ENCODE results near the gene ARSJ. TPM values are rescaled to one million over a fixed set of nuclear protein-coding genes. Genes with fewer than 3 reads are reported as not detected.
A peak's percentile ranks its signal among the peaks of the same experiment; 100 is the strongest.
"Not testable (repeated sequence)": the region's sequence is repeated elsewhere in the genome, so short reads cannot be mapped to it uniquely, and the experiment has no call there.

The ARSJ gene
- polyA plus RNA-seq, 4 donors = 0.22 to 14.4 (median 1.0) TPM; not detected in 1

DNA sequence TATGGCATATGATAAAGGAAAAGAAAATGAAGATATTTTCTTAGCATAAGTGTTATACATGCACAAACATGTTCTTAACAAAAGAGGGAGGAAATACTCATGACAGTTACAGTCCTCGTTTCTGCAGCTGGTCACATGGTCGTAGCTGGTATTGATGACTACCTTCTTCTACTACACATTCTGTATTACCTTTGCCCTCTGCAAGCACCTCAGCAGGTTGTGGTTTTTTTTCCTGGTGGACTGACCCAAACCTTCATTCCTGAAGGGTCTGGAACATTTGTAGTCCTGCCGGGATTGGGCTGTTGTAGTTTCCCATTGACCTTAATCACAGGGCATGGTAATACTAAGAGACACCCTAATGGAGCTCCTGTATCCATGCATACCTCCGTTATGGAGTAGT, 54.7 kb downstream of the ARSJ start:
- H3K27ac ChIP-seq (ENCODE audit: low read depth in 1 of 3, low read length in 2 of 3); H3K27me3 ChIP-seq (ENCODE audit: control insufficient read depth in 3 of 3, insufficient read depth in 3 of 3, low read length in 3 of 3); H3K9me3 ChIP-seq (ENCODE audit: control insufficient read depth in 2 of 2, insufficient read depth in 1 of 2, low read depth in 1 of 2, low read length in 1 of 2); H3K36me3 ChIP-seq (ENCODE audit: control insufficient read depth in 3 of 3, insufficient read depth in 2 of 3, low read depth in 1 of 3, low read length in 3 of 3); DNase-seq; H3K4me3 ChIP-seq (ENCODE audit: low read depth in 1 of 3, low read length in 3 of 3); FAIRE-seq; H3K4me1 ChIP-seq (ENCODE audit: control insufficient read depth in 3 of 3, insufficient read depth in 2 of 3, low read depth in 1 of 3, low read length in 2 of 3): not testable (repeated sequence)
- WGBS, 3 donors = 79 to 93% (median 91%) methylated on average over 4 of the region's 4 CpGs

DNA sequence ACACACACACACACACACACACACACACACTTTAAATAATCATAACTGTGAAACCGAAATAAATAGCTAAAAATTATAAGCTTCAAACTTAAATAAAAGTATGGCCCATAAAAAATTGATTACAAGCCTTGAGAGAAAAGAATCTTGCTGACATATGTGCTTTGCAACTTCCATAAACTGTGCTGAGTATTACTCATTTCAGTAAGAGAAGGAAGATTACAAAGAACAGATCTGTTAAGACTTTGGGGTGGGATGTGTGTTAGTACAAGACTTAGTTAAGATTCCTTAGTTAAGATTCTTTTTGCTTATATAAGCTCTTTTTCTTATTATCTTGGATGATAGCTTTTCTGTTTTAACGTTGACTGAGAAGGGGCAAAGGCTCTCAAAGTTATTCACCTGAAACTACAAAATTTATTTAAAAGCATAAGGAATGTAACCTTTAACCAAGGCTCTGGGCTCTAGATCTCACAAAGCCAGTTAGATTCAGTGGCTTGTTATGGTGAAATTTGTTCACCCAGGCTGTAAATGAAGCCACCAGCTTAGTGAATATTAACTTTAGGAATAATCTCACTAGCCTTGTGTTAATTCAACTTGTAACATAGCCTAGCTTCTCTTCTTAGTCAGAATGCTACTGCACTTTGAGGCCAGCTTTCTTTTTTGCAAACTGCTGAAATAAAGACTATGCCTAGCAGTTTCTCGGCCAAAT, 58.2 kb downstream of the ARSJ start:
- peaks cover 0 to 7% (median 0%) of the 10 kb centered on the region in 3 donors for H3K4me1 ChIP-seq (ENCODE audit: control insufficient read depth in 3 of 3, insufficient read depth in 2 of 3, low read depth in 1 of 3, low read length in 2 of 3)
- peak overlapping the region in 1 of 3 donors; percentile 19 for H3K27ac ChIP-seq (ENCODE audit: low read depth in 1 of 3, low read length in 2 of 3)
- 60 to 69% (median 61%) methylated on average over 3 of the region's 3 CpGs for WGBS, 3 donors
- H3K4me3 ChIP-seq (ENCODE audit: low read depth in 1 of 3, low read length in 3 of 3) = no peak overlapping the region
- DNase-seq (peak in 1 of 2 donors; percentile 61), FAIRE-seq (no peak)
- H3K36me3 ChIP-seq (ENCODE audit: control insufficient read depth in 3 of 3, insufficient read depth in 2 of 3, low read depth in 1 of 3, low read length in 3 of 3) = no peaks in the 10 kb centered on the region
- no peaks in the 10 kb centered on the region for H3K9me3 ChIP-seq (ENCODE audit: control insufficient read depth in 2 of 2, insufficient read depth in 1 of 2, low read depth in 1 of 2, low read length in 1 of 2)
- no peaks in the 10 kb centered on the region for H3K27me3 ChIP-seq (ENCODE audit: control insufficient read depth in 3 of 3, insufficient read depth in 3 of 3, low read length in 3 of 3)

DNA sequence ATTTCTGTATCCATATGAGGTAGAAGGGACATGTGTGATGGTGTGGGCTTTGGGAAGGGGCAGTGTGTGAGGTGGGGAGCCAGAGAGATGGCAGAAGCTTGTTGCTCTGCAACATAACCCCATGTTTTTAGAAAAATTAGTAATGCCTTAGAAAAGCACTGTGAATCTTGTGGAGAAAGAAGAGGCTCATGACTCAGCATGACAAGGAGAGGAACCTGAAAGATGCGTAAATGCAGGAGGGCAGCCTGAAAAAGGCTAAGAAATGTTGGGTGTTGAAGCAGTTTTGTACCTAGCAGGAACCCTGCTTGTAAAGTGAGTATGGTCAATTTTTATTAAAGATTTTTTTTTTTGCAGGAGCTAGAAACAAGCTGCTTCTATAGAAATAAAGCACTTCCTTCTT, 59.8 kb downstream of the ARSJ start:
- DNase-seq (no peak), FAIRE-seq (no peak)
- no peaks in the 10 kb centered on the region for H3K36me3 ChIP-seq (ENCODE audit: control insufficient read depth in 3 of 3, insufficient read depth in 2 of 3, low read depth in 1 of 3, low read length in 3 of 3)
- no peak overlapping the region for H3K27ac ChIP-seq (ENCODE audit: low read depth in 1 of 3, low read length in 2 of 3)
- WGBS, 3 donors = 95 to 96% (median 96%) methylated on average over 1 of the region's 1 CpG
- H3K9me3 ChIP-seq (ENCODE audit: control insufficient read depth in 2 of 2, insufficient read depth in 1 of 2, low read depth in 1 of 2, low read length in 1 of 2) = no peaks in the 10 kb centered on the region
- no peaks in the 10 kb centered on the region for H3K27me3 ChIP-seq (ENCODE audit: control insufficient read depth in 3 of 3, insufficient read depth in 3 of 3, low read length in 3 of 3)
- H3K4me3 ChIP-seq (ENCODE audit: low read depth in 1 of 3, low read length in 3 of 3) = no peak overlapping the region
- peaks cover 0 to 7% (median 0%) of the 10 kb centered on the region in 3 donors for H3K4me1 ChIP-seq (ENCODE audit: control insufficient read depth in 3 of 3, insufficient read depth in 2 of 3, low read depth in 1 of 3, low read length in 2 of 3)

DNA sequence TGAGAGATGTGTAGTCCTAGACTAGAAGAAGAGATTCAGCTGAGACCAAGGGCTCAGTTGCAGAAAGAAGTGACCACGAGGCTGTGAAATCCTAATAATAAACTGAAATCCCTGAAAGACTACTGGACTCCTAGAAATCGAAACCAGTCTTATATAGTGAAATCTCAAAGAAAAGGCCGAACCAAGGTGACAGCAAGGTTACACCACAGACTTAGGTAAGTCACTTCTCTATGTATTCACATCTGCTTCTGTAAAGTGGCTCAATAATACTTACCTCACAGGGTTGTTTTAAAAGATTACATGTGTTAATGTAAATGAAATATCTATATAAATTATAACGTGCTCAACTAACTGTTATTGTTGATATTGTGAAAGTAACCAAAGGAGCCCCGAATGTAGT, 60.3 kb downstream of the ARSJ start:
- H3K4me3 ChIP-seq (ENCODE audit: low read depth in 1 of 3, low read length in 3 of 3) = no peak overlapping the region
- no peak for FAIRE-seq
- 48 to 52% (median 50%) methylated on average over 5 of the region's 5 CpGs for WGBS, 3 donors

DNA sequence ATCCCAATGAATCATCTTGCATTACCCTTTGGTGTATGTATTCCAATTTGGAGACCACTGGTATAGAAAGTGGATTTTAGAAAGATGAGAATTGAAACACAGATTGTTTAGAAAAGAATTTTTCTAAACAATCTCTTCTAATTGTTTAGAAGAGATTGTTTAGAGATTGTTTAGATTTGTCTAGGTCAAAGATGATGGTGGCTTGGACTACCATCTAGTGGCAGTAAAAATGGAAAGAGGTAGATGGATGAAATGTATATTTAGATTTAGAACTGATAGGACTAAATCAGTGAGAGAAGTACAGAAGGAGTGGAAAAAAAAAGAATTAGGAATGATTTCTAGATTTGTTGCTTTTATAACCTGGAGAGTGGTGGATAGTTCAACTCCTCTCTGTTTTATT, 70.6 kb downstream of the ARSJ start:
- no peaks in the 10 kb centered on the region for H3K36me3 ChIP-seq (ENCODE audit: control insufficient read depth in 3 of 3, insufficient read depth in 2 of 3, low read depth in 1 of 3, low read length in 3 of 3)
- no peaks in the 10 kb centered on the region for H3K27me3 ChIP-seq (ENCODE audit: control insufficient read depth in 3 of 3, insufficient read depth in 3 of 3, low read length in 3 of 3)
- H3K27ac ChIP-seq (ENCODE audit: low read depth in 1 of 3, low read length in 2 of 3) = no peak overlapping the region
- no peak for DNase-seq
- H3K9me3 ChIP-seq (ENCODE audit: control insufficient read depth in 2 of 2, insufficient read depth in 1 of 2, low read depth in 1 of 2, low read length in 1 of 2) = no peaks in the 10 kb centered on the region
- no peak for FAIRE-seq
- no peaks in the 10 kb centered on the region for H3K4me1 ChIP-seq (ENCODE audit: control insufficient read depth in 3 of 3, insufficient read depth in 2 of 3, low read depth in 1 of 3, low read length in 2 of 3)
- no peak overlapping the region for H3K4me3 ChIP-seq (ENCODE audit: low read depth in 1 of 3, low read length in 3 of 3)

More for the DNA sequence above, 60.3 kb downstream of the ARSJ start:
- DNase-seq = no peak
- Histone ChIP-seq H3K36me3 (ENCODE audit: control insufficient read depth in 3 of 3, insufficient read depth in 2 of 3, low read depth in 1 of 3, low read length in 3 of 3) (no peaks in the 10 kb centered on the region), H3K9me3 (ENCODE audit: control insufficient read depth in 2 of 2, insufficient read depth in 1 of 2, low read depth in 1 of 2, low read length in 1 of 2) (no peaks in the 10 kb centered on the region), H3K27me3 (ENCODE audit: control insufficient read depth in 3 of 3, insufficient read depth in 3 of 3, low read length in 3 of 3) (no peaks in the 10 kb centered on the region), H3K27ac (ENCODE audit: low read depth in 1 of 3, low read length in 2 of 3) (no peak overlapping the region), H3K4me1 (ENCODE audit: control insufficient read depth in 3 of 3, insufficient read depth in 2 of 3, low read depth in 1 of 3, low read length in 2 of 3) (peaks cover 0 to 7% (median 0%) of the 10 kb centered on the region in 3 donors)

DNA sequence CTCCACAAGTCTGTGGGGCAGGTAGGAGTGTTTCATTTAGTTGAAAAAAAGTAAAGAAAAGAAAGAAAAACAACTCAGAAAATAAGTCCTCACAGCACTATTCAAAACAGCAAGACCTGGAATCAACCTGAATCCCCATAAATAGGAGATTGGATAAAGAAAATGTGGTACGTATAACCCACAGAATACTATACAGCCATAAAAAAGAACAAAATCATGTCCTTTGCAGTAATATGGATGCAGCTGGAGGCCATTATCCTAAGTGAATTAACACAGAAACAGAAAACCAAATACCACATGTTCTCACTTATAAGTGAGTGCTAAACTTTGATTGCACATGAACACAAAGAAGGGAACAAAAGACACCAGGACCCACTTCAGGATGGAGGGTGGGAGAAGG, 71.9 kb downstream of the ARSJ start:
- Histone ChIP-seq H3K27me3 (ENCODE audit: control insufficient read depth in 3 of 3, insufficient read depth in 3 of 3, low read length in 3 of 3) (no peaks in the 10 kb centered on the region), H3K4me1 (ENCODE audit: control insufficient read depth in 3 of 3, insufficient read depth in 2 of 3, low read depth in 1 of 3, low read length in 2 of 3) (peaks cover under 1 to 5% (median 4%) of the 10 kb centered on the region in 3 donors), H3K9me3 (ENCODE audit: control insufficient read depth in 2 of 2, insufficient read depth in 1 of 2, low read depth in 1 of 2, low read length in 1 of 2) (no peaks in the 10 kb centered on the region), H3K4me3 (ENCODE audit: low read depth in 1 of 3, low read length in 3 of 3) (no peak overlapping the region), H3K27ac (ENCODE audit: low read depth in 1 of 3, low read length in 2 of 3) (no peak overlapping the region), H3K36me3 (ENCODE audit: control insufficient read depth in 3 of 3, insufficient read depth in 2 of 3, low read depth in 1 of 3, low read length in 3 of 3) (peaks cover 0 to under 1% (median 0%) of the 10 kb centered on the region in 3 donors)
- DNase-seq (no peak), FAIRE-seq (no peak)
- 96 to 100% (median 96%) methylated on average over 1 of the region's 1 CpG for WGBS, 3 donors

DNA sequence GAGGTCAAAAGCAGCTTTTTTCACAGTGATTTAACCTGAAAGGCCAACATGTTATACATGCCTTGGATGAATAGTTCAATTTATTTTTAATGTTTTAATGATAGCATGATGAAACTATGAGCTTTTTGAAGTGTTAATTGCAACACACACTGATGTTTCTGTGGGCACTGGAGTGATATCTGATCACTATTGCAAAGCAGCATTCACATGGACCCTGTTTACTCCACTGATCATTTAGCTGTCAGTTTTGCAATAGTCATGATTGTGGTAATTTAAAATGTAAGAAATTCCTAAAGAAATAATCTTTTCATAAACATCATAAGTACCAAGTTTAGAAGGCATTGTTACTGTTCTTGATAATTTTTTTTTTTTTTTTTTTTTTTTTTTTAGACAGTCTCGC, 74.1 kb downstream of the ARSJ start:
- WGBS, 3 donors = 67 to 96% (median 80%) methylated on average over 1 of the region's 1 CpG

DNA sequence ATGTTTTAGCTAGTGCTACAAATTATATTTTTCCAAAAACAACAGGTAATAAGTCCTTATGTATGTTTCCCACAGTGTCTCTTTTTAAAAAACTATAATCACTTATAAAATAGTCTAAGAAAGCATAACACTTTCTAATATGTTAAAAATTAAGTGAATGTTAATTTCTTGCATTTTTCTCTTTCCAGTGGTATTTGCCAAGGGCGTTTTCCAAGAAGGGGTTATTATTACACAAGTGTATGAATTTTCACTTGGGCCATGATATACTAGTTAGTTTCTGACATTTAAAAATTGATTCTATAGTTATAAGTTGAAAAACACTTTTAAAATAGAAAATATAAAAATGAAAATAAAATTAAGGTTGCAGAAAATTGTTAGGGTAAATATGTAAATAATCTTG, 74.6 kb downstream of the ARSJ start:
- Histone ChIP-seq H3K27ac (ENCODE audit: low read depth in 1 of 3, low read length in 2 of 3) (no peak overlapping the region), H3K4me1 (ENCODE audit: control insufficient read depth in 3 of 3, insufficient read depth in 2 of 3, low read depth in 1 of 3, low read length in 2 of 3) (peaks cover 2 to 12% (median 5%) of the 10 kb centered on the region in 3 donors), H3K27me3 (ENCODE audit: control insufficient read depth in 3 of 3, insufficient read depth in 3 of 3, low read length in 3 of 3) (no peaks in the 10 kb centered on the region), H3K4me3 (ENCODE audit: low read depth in 1 of 3, low read length in 3 of 3) (no peak overlapping the region), H3K36me3 (ENCODE audit: control insufficient read depth in 3 of 3, insufficient read depth in 2 of 3, low read depth in 1 of 3, low read length in 3 of 3) (peaks cover 0 to 3% (median 0%) of the 10 kb centered on the region in 3 donors), H3K9me3 (ENCODE audit: control insufficient read depth in 2 of 2, insufficient read depth in 1 of 2, low read depth in 1 of 2, low read length in 1 of 2) (no peaks in the 10 kb centered on the region)
- WGBS, 3 donors = 76 to 88% (median 80%) methylated on average over 1 of the region's 1 CpG
- DNase-seq (no peak), FAIRE-seq (peak; percentile 77)

More for the DNA sequence above, 74.1 kb downstream of the ARSJ start:
- no peak overlapping the region for H3K4me3 ChIP-seq (ENCODE audit: low read depth in 1 of 3, low read length in 3 of 3)
- no peaks in the 10 kb centered on the region for H3K27me3 ChIP-seq (ENCODE audit: control insufficient read depth in 3 of 3, insufficient read depth in 3 of 3, low read length in 3 of 3)
- H3K27ac ChIP-seq (ENCODE audit: low read depth in 1 of 3, low read length in 2 of 3) = no peak overlapping the region
- DNase-seq = no peak
- peaks cover 2 to 12% (median 5%) of the 10 kb centered on the region in 3 donors for H3K4me1 ChIP-seq (ENCODE audit: control insufficient read depth in 3 of 3, insufficient read depth in 2 of 3, low read depth in 1 of 3, low read length in 2 of 3)
- no peaks in the 10 kb centered on the region for H3K9me3 ChIP-seq (ENCODE audit: control insufficient read depth in 2 of 2, insufficient read depth in 1 of 2, low read depth in 1 of 2, low read length in 1 of 2)
- H3K36me3 ChIP-seq (ENCODE audit: control insufficient read depth in 3 of 3, insufficient read depth in 2 of 3, low read depth in 1 of 3, low read length in 3 of 3) = peaks cover 0 to 3% (median 0%) of the 10 kb centered on the region in 3 donors
- no peak for FAIRE-seq

Measured in small intestine (tissue), 7 donors.